B cell (primary cell): Measurements from ENCODE around the gene OR6C76. TPM values are rescaled to one million over a fixed set of nuclear protein-coding genes. Genes with fewer than 3 reads are reported as not detected.

Experiments
- ATAC-seq: fragments of 200-7000 bp; cut with Tn5 transposase; one replicate; pipeline ENCODE4 v1.10.0; 2021; ENCODE audit warnings: low read depth, mild to moderate bottlenecking, moderate number of reproducible peaks, moderate library complexity
- CTCF ChIA-PET: fragments of 350-600 bp; sonication (Branson Sonifier 250); formaldehyde crosslinking; loops from one replicate; lab custom pipeline; 2021; ENCODE audit warnings: antibody characterized with exemption, inconsistent platforms; lab: Charles Lee
- POLR2A ChIA-PET: fragments of 350-600 bp; sonication (Branson Sonifier 250); formaldehyde crosslinking; loops from one replicate; lab custom pipeline; 2021; ENCODE audit warnings: antibody characterized with exemption; lab: Charles Lee
- DNase-seq: peaks from one replicate; pipeline ENCODE4 v3.0.0; 2013
- H2AFZ ChIP-seq: 2 replicates; pipeline ENCODE4 v1.6.1; 2012; ENCODE audit warnings: mild to moderate bottlenecking, low read depth, low read length; ENCODE audit not compliant: insufficient read depth, poor library complexity, severe bottlenecking
- H3K27ac ChIP-seq, 2 donors: 1 replicate in 1 of 2; 2 replicates in 1 of 2; pipeline ENCODE4 v1.5.1; 2012 to 2013; ENCODE audit warnings: low read length in 2 of 2, mild to moderate bottlenecking in 2 of 2, moderate library complexity in 1 of 2
- H3K27me3 ChIP-seq, 4 experiments: fragments of 200-600 bp in 1 of 4; sonication (generic) in 1 of 4; replicated peaks in 1 of 4; 1 replicate in 2 of 4; 2 replicates in 2 of 4; pipeline versions ENCODE4 v1.6.1 to v1.7.0; 2013 to 2016; ENCODE audit warnings: low read length in 3 of 4, mild to moderate bottlenecking in 2 of 4, mixed read lengths in 1 of 4, moderate library complexity in 1 of 4; ENCODE audit not compliant: insufficient read depth in 4 of 4, control insufficient read depth in 3 of 4; ENCODE audit errors: control extremely low read depth in 1 of 4
- H3K36me3 ChIP-seq, 2 experiments: replicated peaks in 1 of 2; 1 replicate in 1 of 2; 2 replicates in 1 of 2; pipeline versions ENCODE4 v1.6.1 to v1.7.1; 2013; ENCODE audit warnings: low read length in 1 of 2; ENCODE audit not compliant: insufficient read depth in 2 of 2, control insufficient read depth in 1 of 2; ENCODE audit errors: control extremely low read depth in 1 of 2, extremely low read depth in 1 of 2
- H3K4me1 ChIP-seq, 2 donors: fragments of 200-600 bp in 1 of 2; sonication (generic) in 1 of 2; 1 replicate in 1 of 2; 2 replicates in 1 of 2; pipeline versions ENCODE4 v1.5.1 to v1.6.1; 2013 to 2017; ENCODE audit warnings: low read length in 2 of 2; ENCODE audit not compliant: control insufficient read depth in 2 of 2, insufficient read depth in 2 of 2
- H3K4me2 ChIP-seq: replicated peaks from 2 replicates; pipeline ENCODE3; 2012; ENCODE audit warnings: mild to moderate bottlenecking, low read depth, low read length; ENCODE audit not compliant: poor library complexity, severe bottlenecking
- H3K4me3 ChIP-seq, 5 experiments: fragments of 200-600 bp in 1 of 5; sonication (generic) in 1 of 5; 1 replicate in 3 of 5; 2 replicates in 2 of 5; pipeline versions ENCODE4 v1.5.1 to v1.7.0; 2011 to 2016; ENCODE audit warnings: low read length in 4 of 5, mild to moderate bottlenecking in 4 of 5, low read depth in 2 of 5, control low read depth in 1 of 5, moderate library complexity in 1 of 5; ENCODE audit not compliant: insufficient read depth in 1 of 5; ENCODE audit errors: control extremely low read depth in 1 of 5, extremely low read depth in 1 of 5
- H3K79me2 ChIP-seq: fragments of 200-600 bp; sonication (generic); one replicate; pipeline ENCODE4 v1.6.0; 2016; ENCODE audit warnings: low read length; ENCODE audit not compliant: control insufficient read depth, insufficient read depth
- H3K9ac ChIP-seq: fragments of 200-600 bp; sonication (generic); 2 replicates; pipeline ENCODE4 v1.6.1; 2017; ENCODE audit warnings: mild to moderate bottlenecking, low read length, moderate library complexity
- H3K9me3 ChIP-seq, 3 donors: one replicate each; pipeline versions ENCODE4 v1.6.1 to v1.7.1; 2013; ENCODE audit warnings: low read length in 2 of 3; ENCODE audit not compliant: control insufficient read depth in 2 of 3, insufficient read depth in 1 of 3; ENCODE audit errors: control extremely low read depth in 1 of 3
- H4K20me1 ChIP-seq: 2 replicates; pipeline ENCODE4 v1.6.0; 2012; ENCODE audit warnings: mild to moderate bottlenecking, low read length; ENCODE audit not compliant: insufficient read depth, control insufficient read depth, poor library complexity, severe bottlenecking
- H3K27ac Mint-ChIP-seq: one replicate; pipeline ENCODE4 v1.8.0; 2021; ENCODE audit warnings: mixed read lengths
- H3K27me3 Mint-ChIP-seq: one replicate; pipeline ENCODE4 v1.8.0; 2021; ENCODE audit warnings: mixed read lengths
- H3K4me1 Mint-ChIP-seq: one replicate; pipeline ENCODE4 v1.8.0; 2021; ENCODE audit warnings: mixed read lengths
- H3K4me3 Mint-ChIP-seq: one replicate; pipeline ENCODE4 v1.8.0; 2021; ENCODE audit warnings: mixed read lengths
- H3K9me3 Mint-ChIP-seq: one replicate; pipeline ENCODE4 v1.8.0; 2022; ENCODE audit warnings: mixed read lengths; ENCODE audit not compliant: insufficient read depth
- CTCF ChIP-seq: fragments of 200-600 bp; IDR thresholded peaks from one replicate; pipeline ENCODE4 v1.8.0; 2022; ENCODE audit warnings: antibody characterized with exemption, mild to moderate bottlenecking
- EZH2 ChIP-seq: IDR thresholded peaks from 2 replicates; pipeline ENCODE4 v1.6.1; 2012; ENCODE audit warnings: borderline replicate concordance, low read depth, mild to moderate bottlenecking, moderate library complexity, low read length; ENCODE audit not compliant: insufficient read depth, poor library complexity, severe bottlenecking
- WGBS: methylation state at CpG from one replicate; pipeline ENCODE4 v1.1.5; 2013; ENCODE audit warnings: missing lambda C conversion rate; ENCODE audit not compliant: insufficient coverage; 5-methylcytosine and 5-hydroxymethylcytosine counted together
- intact Hi-C: fragments of 100-400 bp; cut with micrococcal nuclease; formaldehyde crosslinking; loops from one replicate; pipeline ENCODE4 v1.10.0; 2022
- polyA plus RNA-seq: library from polyadenylated mRNA; depleted of rRNA; stranded (reverse); fragments of >200 nt; gene quantifications from 2 replicates; pipeline ENCODE4 v1.2.3, GENCODE V29; 2012
- total RNA-seq, 2 donors: library from RNA; stranded (reverse); fragments of 120-200 nt in 1 of 2; gene quantifications; 1 replicate in 1 of 2; 2 replicates in 1 of 2; pipeline versions ENCODE4 v1.2.3 to v1.2.4, GENCODE V29; 2013 to 2022

The OR6C76 gene
- total and polyA plus RNA-seq, 2 donors (not counting 1 experiment from before 2014, with no cell fraction given), result not detected

- peaks cover 0 to 16% (median 5%) of the 10 kb centered on the region in 4 experiments for H3K27me3 ChIP-seq
- H3K9ac ChIP-seq, result no peak overlapping the region
- WGBS, result 100% methylated on average over 1 of the region's 1 CpG
- intact Hi-C loops, result no loop called here
- no peaks in the 10 kb centered on the region for H3K4me1 ChIP-seq
- H3K9me3 ChIP-seq, result peaks cover 0 to 1% (median 0%) of the 10 kb centered on the region in 3 donors
- H4K20me1 ChIP-seq, result no peaks in the 10 kb centered on the region
- no peak for DNase-seq
- H3K36me3 ChIP-seq, result no peaks in the 10 kb centered on the region
- H3K4me2 ChIP-seq, result no peak overlapping the region
- CTCF ChIA-PET, result no interaction called here
- H3K79me2 ChIP-seq, result no peaks in the 10 kb centered on the region
- H3K27ac ChIP-seq, result no peak overlapping the region
- no peak for ATAC-seq
- no peak overlapping the region for H2AFZ ChIP-seq
- H3K4me3 ChIP-seq, result no peak overlapping the region
- POLR2A ChIA-PET, result no interaction called here
- Mint-ChIP-seq H3K27ac (no peak overlapping the region), H3K4me1 (peaks cover 8% of the 10 kb centered on the region), H3K27me3 (peaks cover 47% of the 10 kb centered on the region), H3K4me3 (no peak overlapping the region), H3K9me3 (no peaks in the 10 kb centered on the region)
- TF ChIP-seq EZH2 (no peak), CTCF (no peak)
Measured at GRCh38 chr12:55416961-55417360, 9.1 kb upstream of the OR6C76 start.

- TF ChIP-seq EZH2, result no peak
- no peak for TF ChIP-seq CTCF
- ATAC-seq (no peak), DNase-seq (no peak)
- no peak overlapping the region for H3K4me3 ChIP-seq
- 63% methylated on average over 1 of the region's 2 CpGs for WGBS
- POLR2A ChIA-PET, result no interaction called here
- H3K4me2 ChIP-seq, result no peak overlapping the region
- H2AFZ ChIP-seq, result no peak overlapping the region
- H3K27ac Mint-ChIP-seq, result no peak overlapping the region
- H3K27me3 Mint-ChIP-seq, result peaks cover 42% of the 10 kb centered on the region
- H3K27ac ChIP-seq, result no peak overlapping the region
- no peak overlapping the region for H3K4me3 Mint-ChIP-seq
- H3K79me2 ChIP-seq, result no peaks in the 10 kb centered on the region
- no peak overlapping the region for H3K9ac ChIP-seq
- H3K36me3 ChIP-seq, result no peaks in the 10 kb centered on the region
- H3K4me1 ChIP-seq, result no peaks in the 10 kb centered on the region
- H3K9me3 ChIP-seq, result peaks cover 0 to 1% (median 0%) of the 10 kb centered on the region in 3 donors
- H3K27me3 ChIP-seq, result peaks cover 0 to 16% (median 5%) of the 10 kb centered on the region in 4 experiments
- intact Hi-C loops, result no loop called here
- no peaks in the 10 kb centered on the region for H4K20me1 ChIP-seq
- peaks cover 3% of the 10 kb centered on the region for H3K4me1 Mint-ChIP-seq
- no peaks in the 10 kb centered on the region for H3K9me3 Mint-ChIP-seq
- CTCF ChIA-PET, result no interaction called here
Measured at GRCh38 chr12:55420307-55420962, 5.6 kb upstream of the OR6C76 start.
